ENCODE results near the gene TMPRSS7.

DNA sequence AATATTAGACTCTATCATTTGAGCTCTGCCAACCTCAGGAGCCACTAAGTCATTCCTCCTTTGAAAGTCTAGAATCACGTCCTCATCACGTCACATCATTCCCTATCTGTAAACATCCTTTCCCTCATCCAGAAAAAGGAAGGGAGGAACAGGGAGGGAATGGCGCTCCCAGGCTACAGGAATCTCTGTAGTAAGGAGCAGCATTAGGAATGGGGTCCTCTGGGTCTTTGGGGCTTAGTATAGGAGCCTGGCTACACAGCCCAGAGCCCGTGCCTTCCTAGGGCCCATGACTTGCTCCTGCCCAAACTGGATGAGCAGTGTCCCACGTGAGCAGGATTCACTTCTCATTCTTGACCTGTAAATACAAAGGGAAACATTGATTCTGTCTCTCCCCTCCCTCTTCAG, 34.2 kb upstream of the TMPRSS7 start:
- TF ChIP-seq CTCF (IDR thresholded peaks at IDR 0.05 in 4 of 5, conservative IDR thresholded peaks at IDR 0.05 in 1 of 5) (no peak), POLR2A (IDR thresholded peaks at IDR 0.05) (no peak)

Measured in gastrocnemius medialis (tissue), 4 donors.